WTC11 (cell line): ENCODE measurements around the gene ZNF362. TPM values are rescaled to one million over a fixed set of nuclear protein-coding genes. Genes with fewer than 3 reads are reported as not detected.

Experiments used
- ATAC-seq: fragments of 200-7000 bp; cut with Tn5 transposase; 2 replicates; pipeline ENCODE4 v1.10.0; 2021; ENCODE audit warnings: mild to moderate bottlenecking, moderate library complexity
- CTCF ChIA-PET: fragments of 300-600 bp; sonication (Branson Sonifier 250); formaldehyde crosslinking; loops from one replicate; lab custom pipeline; 2021; ENCODE audit warnings: antibody characterized with exemption; lab: Charles Lee
- POLR2A ChIA-PET: fragments of 350-600 bp; sonication (Branson Sonifier 250); formaldehyde crosslinking; loops from one replicate; lab custom pipeline; 2021; ENCODE audit warnings: antibody characterized with exemption; lab: Charles Lee
- DNase-seq: peaks from one replicate; pipeline ENCODE4 v3.0.0; 2021; ENCODE audit warnings: low spot score
- H3K27ac Mint-ChIP-seq: 2 replicates; pipeline ENCODE4 v1.8.0; 2021; ENCODE audit warnings: mixed read lengths
- H3K27me3 Mint-ChIP-seq: 2 replicates; pipeline ENCODE4 v1.8.0; 2021; ENCODE audit warnings: low read depth, mild to moderate bottlenecking, moderate library complexity, mixed read lengths
- H3K36me3 Mint-ChIP-seq: 2 replicates; pipeline ENCODE4 v1.8.0; 2021; ENCODE audit warnings: mixed read lengths
- H3K4me1 Mint-ChIP-seq: 2 replicates; pipeline ENCODE4 v1.8.0; 2022; ENCODE audit warnings: mixed read lengths
- H3K4me3 Mint-ChIP-seq: 2 replicates; pipeline ENCODE4 v1.8.0; 2021; ENCODE audit warnings: mild to moderate bottlenecking, moderate library complexity, mixed read lengths
- H3K9me3 Mint-ChIP-seq: 2 replicates; pipeline ENCODE4 v1.8.0; 2021; ENCODE audit warnings: mixed read lengths
- AFF4 ChIP-seq: sonication (generic); formaldehyde crosslinking; IDR thresholded peaks from 2 replicates; pipeline ENCODE4 v1.8.1; 2023; ENCODE audit warnings: mild to moderate bottlenecking, missing genetic modification reagents, borderline replicate concordance
- CDX4 ChIP-seq: fragments of 250-450 bp; sonication (Bioruptor Pico); IDR thresholded peaks from 2 replicates; pipeline ENCODE4 v1.9.0; 2021; ENCODE audit warnings: moderate library complexity, mild to moderate bottlenecking, inconsistent platforms, borderline replicate concordance
- FOXP1 ChIP-seq: sonication (generic); formaldehyde crosslinking; IDR thresholded peaks from 2 replicates; pipeline ENCODE4 v1.8.0; 2022; ENCODE audit warnings: missing genetic modification reagents, mild to moderate bottlenecking, moderate library complexity, borderline replicate concordance
- IRF2 ChIP-seq: sonication (generic); formaldehyde crosslinking; IDR thresholded peaks from 2 replicates; pipeline ENCODE4 v1.8.0; 2022; ENCODE audit warnings: low read depth, missing genetic modification reagents, borderline replicate concordance
- NFE2L1 ChIP-seq: sonication (generic); formaldehyde crosslinking; IDR thresholded peaks from 2 replicates; pipeline ENCODE4 v1.8.1; 2023; ENCODE audit warnings: missing genetic modification reagents
- RELA ChIP-seq: sonication (generic); formaldehyde crosslinking; IDR thresholded peaks from 2 replicates; pipeline ENCODE4 v1.8.1; 2022; ENCODE audit warnings: missing genetic modification reagents, mild to moderate bottlenecking, borderline replicate concordance
- TEAD4 ChIP-seq: sonication (generic); formaldehyde crosslinking; IDR thresholded peaks from 2 replicates; pipeline ENCODE4 v1.8.0; 2022; ENCODE audit warnings: mild to moderate bottlenecking, missing genetic modification reagents
- ZBTB43 ChIP-seq: sonication (generic); formaldehyde crosslinking; IDR thresholded peaks from 2 replicates; pipeline ENCODE4 v1.8.1; 2023; ENCODE audit warnings: mild to moderate bottlenecking, missing genetic modification reagents
- ZNF263 ChIP-seq: sonication (generic); formaldehyde crosslinking; IDR thresholded peaks from 2 replicates; pipeline ENCODE4 v1.8.1; 2022; ENCODE audit warnings: low read depth, mild to moderate bottlenecking, moderate library complexity, missing genetic modification reagents
- ZNF396 ChIP-seq: fragments of 250-450 bp; sonication (Bioruptor Pico); IDR thresholded peaks from 2 replicates; pipeline ENCODE4 v1.8.0; 2021; ENCODE audit warnings: mild to moderate bottlenecking, moderate library complexity, borderline replicate concordance
- ZNF425 ChIP-seq: fragments of 250-450 bp; sonication (Bioruptor Pico); conservative IDR thresholded peaks from 2 replicates; pipeline ENCODE4 v1.9.0; 2021; ENCODE audit warnings: mild to moderate bottlenecking
- ZNF671 ChIP-seq: fragments of 250-450 bp; sonication (Bioruptor Pico); IDR thresholded peaks from 2 replicates; pipeline ENCODE4 v1.8.0; 2021; ENCODE audit warnings: mild to moderate bottlenecking
- ZSCAN18 ChIP-seq: fragments of 250-450 bp; sonication (Bioruptor Pico); IDR thresholded peaks from 2 replicates; pipeline ENCODE4 v2.1.2; 2022; ENCODE audit warnings: mild to moderate bottlenecking, moderate library complexity
- total RNA-seq: library from RNA; stranded (reverse); gene quantifications from 3 replicates; pipeline ENCODE4 v1.2.3, GENCODE V29; 2021
- TF ChIP-seq, protein P1 (sequence below): sonication (generic); formaldehyde crosslinking; IDR thresholded peaks from 2 replicates; pipeline ENCODE4 v1.8.0; 2022; ENCODE audit warnings: mild to moderate bottlenecking, missing genetic modification reagents
- TF ChIP-seq, protein P2 (sequence below): sonication (generic); formaldehyde crosslinking; IDR thresholded peaks from 2 replicates; pipeline ENCODE4 v1.8.0; 2023; ENCODE audit warnings: missing genetic modification reagents, mild to moderate bottlenecking, borderline replicate concordance
- TF ChIP-seq, protein P3 (sequence below): fragments of 250-450 bp; sonication (Bioruptor Pico); IDR thresholded peaks from 2 replicates; pipeline ENCODE4 v1.9.0; 2021; ENCODE audit warnings: mild to moderate bottlenecking
- TF ChIP-seq, protein P4 (sequence below): sonication (generic); formaldehyde crosslinking; IDR thresholded peaks from 2 replicates; pipeline ENCODE4 v1.8.1; 2022; ENCODE audit warnings: low read depth, mild to moderate bottlenecking, moderate library complexity, missing genetic modification reagents, borderline replicate concordance

ZNF362 gene
- total RNA-seq, 1 experiment from 2014 or later, result 24.2 TPM

- no peaks in the 10 kb centered on the region for H3K9me3 Mint-ChIP-seq
- H3K36me3 Mint-ChIP-seq, result no peaks in the 10 kb centered on the region
- H3K27ac Mint-ChIP-seq, result 0 out of 2 replicates have a peak overlapping the region, but pooled peaks have one; percentile 18
- peak overlapping the region; percentile 39 for H3K4me3 Mint-ChIP-seq
- DNase-seq, result peak; percentile 46
- CTCF ChIA-PET, result interaction anchor here (0.6 to 1.7 kb wide), 18 partner anchors 9 to 291 kb away, joined by 3 to 21 read pairs (median 3); no protein-coding TSS in a partner anchor
- POLR2A ChIA-PET, result interaction anchor here (1.0 to 1.3 kb wide), 2 partner anchors 15 to 190 kb away, joined by 3 read pairs; no protein-coding TSS in a partner anchor
- ATAC-seq, result peak; percentile 68
- peaks cover 63% of the 10 kb centered on the region for H3K4me1 Mint-ChIP-seq
- H3K27me3 Mint-ChIP-seq, result peaks cover 81% of the 10 kb centered on the region
- TF ChIP-seq TEAD4 (CRISPR knock-in tag) (no peak), NFE2L1 (CRISPR knock-in tag) (0 out of 2 replicates have a peak, but pooled peaks have one; percentile 40), ZNF671 (CRISPR knock-in tag) (no peak), AFF4 (no peak), FOXP1 (CRISPR knock-in tag) (0 out of 2 replicates have a peak, but pooled peaks have one; percentile 45), ZSCAN18 (no peak), ZNF425 (CRISPR knock-in tag) (no peak), ZNF263 (CRISPR knock-in tag) (no peak), ZNF396 (no peak), CDX4 (CRISPR knock-in tag) (no peak), ZBTB43 (CRISPR knock-in tag) (no peak), IRF2 (CRISPR knock-in tag) (no peak), RELA (CRISPR knock-in tag) (no peak)
- TF ChIP-seq, protein P1, sequence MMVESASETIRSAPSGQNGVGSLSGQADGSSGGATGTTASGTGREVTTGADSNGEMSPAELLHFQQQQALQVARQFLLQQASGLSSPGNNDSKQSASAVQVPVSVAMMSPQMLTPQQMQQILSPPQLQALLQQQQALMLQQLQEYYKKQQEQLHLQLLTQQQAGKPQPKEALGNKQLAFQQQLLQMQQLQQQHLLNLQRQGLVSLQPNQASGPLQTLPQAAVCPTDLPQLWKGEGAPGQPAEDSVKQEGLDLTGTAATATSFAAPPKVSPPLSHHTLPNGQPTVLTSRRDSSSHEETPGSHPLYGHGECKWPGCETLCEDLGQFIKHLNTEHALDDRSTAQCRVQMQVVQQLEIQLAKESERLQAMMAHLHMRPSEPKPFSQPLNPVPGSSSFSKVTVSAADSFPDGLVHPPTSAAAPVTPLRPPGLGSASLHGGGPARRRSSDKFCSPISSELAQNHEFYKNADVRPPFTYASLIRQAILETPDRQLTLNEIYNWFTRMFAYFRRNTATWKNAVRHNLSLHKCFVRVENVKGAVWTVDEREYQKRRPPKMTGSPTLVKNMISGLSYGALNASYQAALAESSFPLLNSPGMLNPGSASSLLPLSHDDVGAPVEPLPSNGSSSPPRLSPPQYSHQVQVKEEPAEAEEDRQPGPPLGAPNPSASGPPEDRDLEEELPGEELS (CRISPR knock-in tag), result peak; percentile 86; the same call in 1 of the 2 replicates
- TF ChIP-seq, protein P2, sequence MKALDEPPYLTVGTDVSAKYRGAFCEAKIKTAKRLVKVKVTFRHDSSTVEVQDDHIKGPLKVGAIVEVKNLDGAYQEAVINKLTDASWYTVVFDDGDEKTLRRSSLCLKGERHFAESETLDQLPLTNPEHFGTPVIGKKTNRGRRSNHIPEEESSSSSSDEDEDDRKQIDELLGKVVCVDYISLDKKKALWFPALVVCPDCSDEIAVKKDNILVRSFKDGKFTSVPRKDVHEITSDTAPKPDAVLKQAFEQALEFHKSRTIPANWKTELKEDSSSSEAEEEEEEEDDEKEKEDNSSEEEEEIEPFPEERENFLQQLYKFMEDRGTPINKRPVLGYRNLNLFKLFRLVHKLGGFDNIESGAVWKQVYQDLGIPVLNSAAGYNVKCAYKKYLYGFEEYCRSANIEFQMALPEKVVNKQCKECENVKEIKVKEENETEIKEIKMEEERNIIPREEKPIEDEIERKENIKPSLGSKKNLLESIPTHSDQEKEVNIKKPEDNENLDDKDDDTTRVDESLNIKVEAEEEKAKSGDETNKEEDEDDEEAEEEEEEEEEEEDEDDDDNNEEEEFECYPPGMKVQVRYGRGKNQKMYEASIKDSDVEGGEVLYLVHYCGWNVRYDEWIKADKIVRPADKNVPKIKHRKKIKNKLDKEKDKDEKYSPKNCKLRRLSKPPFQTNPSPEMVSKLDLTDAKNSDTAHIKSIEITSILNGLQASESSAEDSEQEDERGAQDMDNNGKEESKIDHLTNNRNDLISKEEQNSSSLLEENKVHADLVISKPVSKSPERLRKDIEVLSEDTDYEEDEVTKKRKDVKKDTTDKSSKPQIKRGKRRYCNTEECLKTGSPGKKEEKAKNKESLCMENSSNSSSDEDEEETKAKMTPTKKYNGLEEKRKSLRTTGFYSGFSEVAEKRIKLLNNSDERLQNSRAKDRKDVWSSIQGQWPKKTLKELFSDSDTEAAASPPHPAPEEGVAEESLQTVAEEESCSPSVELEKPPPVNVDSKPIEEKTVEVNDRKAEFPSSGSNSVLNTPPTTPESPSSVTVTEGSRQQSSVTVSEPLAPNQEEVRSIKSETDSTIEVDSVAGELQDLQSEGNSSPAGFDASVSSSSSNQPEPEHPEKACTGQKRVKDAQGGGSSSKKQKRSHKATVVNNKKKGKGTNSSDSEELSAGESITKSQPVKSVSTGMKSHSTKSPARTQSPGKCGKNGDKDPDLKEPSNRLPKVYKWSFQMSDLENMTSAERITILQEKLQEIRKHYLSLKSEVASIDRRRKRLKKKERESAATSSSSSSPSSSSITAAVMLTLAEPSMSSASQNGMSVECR (CRISPR knock-in tag), result no peak
- TF ChIP-seq, protein P3, sequence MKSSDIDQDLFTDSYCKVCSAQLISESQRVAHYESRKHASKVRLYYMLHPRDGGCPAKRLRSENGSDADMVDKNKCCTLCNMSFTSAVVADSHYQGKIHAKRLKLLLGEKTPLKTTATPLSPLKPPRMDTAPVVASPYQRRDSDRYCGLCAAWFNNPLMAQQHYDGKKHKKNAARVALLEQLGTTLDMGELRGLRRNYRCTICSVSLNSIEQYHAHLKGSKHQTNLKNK (CRISPR knock-in tag), result no peak
- TF ChIP-seq, protein P4, sequence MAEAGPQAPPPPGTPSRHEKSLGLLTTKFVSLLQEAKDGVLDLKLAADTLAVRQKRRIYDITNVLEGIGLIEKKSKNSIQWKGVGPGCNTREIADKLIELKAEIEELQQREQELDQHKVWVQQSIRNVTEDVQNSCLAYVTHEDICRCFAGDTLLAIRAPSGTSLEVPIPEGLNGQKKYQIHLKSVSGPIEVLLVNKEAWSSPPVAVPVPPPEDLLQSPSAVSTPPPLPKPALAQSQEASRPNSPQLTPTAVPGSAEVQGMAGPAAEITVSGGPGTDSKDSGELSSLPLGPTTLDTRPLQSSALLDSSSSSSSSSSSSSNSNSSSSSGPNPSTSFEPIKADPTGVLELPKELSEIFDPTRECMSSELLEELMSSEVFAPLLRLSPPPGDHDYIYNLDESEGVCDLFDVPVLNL (CRISPR knock-in tag), result no peak
Measured at GRCh38 chr1:33342041-33342723, 85.9 kb downstream of the ZNF362 start.
